GM10266 (cell line): ENCODE measurements around the gene SH2B3.
"Not testable (repeated sequence)": the region's sequence is repeated elsewhere in the genome, so short reads cannot be mapped to it uniquely, and the experiment has no call there.

Experiments
- DNase-seq: peaks from one replicate; pipeline ENCODE4 v3.0.0; 2012; ENCODE audit errors: extremely low spot score
- TF ChIP-seq, protein P1 (sequence below): IDR thresholded peaks from 2 replicates; pipeline ENCODE4 v1.5.1; 2012; ENCODE audit warnings: mild to moderate bottlenecking, low read depth; ENCODE audit not compliant: control insufficient read depth, insufficient read depth; ENCODE audit errors: missing control alignments

Gene SH2B3

DNA sequence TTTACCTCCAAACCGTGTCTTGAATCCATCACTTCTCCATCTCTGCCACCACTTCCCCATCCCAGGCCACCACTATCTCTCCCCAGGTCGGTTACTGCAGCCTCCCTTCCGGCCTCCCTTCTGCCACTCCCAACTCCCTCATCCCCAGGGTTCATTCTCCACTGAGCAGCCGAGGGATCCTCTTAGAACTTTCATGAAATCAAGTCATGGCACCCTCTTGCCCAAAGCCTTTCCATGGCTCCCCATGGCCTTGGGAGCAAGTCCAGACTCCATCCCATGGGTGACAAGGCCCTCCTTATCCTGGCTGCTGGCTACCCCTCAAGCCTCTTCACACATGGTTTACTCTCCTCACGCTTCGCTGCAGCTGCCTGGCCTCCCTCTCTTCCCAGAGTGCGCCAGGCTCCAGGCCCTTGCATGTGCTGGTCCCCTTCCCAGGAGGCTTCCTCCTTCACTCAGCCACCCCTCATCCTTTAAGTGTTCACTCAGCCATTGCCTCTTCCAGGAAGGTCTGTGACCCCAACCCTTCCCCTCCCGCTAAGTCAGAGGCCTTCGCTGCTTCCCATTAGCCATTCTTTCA lies 17.9 kb upstream of the SH2B3 start:
- TF ChIP-seq, protein P1, sequence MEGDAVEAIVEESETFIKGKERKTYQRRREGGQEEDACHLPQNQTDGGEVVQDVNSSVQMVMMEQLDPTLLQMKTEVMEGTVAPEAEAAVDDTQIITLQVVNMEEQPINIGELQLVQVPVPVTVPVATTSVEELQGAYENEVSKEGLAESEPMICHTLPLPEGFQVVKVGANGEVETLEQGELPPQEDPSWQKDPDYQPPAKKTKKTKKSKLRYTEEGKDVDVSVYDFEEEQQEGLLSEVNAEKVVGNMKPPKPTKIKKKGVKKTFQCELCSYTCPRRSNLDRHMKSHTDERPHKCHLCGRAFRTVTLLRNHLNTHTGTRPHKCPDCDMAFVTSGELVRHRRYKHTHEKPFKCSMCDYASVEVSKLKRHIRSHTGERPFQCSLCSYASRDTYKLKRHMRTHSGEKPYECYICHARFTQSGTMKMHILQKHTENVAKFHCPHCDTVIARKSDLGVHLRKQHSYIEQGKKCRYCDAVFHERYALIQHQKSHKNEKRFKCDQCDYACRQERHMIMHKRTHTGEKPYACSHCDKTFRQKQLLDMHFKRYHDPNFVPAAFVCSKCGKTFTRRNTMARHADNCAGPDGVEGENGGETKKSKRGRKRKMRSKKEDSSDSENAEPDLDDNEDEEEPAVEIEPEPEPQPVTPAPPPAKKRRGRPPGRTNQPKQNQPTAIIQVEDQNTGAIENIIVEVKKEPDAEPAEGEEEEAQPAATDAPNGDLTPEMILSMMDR: no peak
- DNase-seq: no peak

GRCh38 chr12:111389635-111390034 lies 16.1 kb upstream of the SH2B3 start:
- DNase-seq: no peak
- TF ChIP-seq, protein P1: no peak

- TF ChIP-seq, protein P1: no peak
- no peak for DNase-seq
Observed at GRCh38 chr12:111390910-111391309, 14.8 kb upstream of the SH2B3 start.

DNA sequence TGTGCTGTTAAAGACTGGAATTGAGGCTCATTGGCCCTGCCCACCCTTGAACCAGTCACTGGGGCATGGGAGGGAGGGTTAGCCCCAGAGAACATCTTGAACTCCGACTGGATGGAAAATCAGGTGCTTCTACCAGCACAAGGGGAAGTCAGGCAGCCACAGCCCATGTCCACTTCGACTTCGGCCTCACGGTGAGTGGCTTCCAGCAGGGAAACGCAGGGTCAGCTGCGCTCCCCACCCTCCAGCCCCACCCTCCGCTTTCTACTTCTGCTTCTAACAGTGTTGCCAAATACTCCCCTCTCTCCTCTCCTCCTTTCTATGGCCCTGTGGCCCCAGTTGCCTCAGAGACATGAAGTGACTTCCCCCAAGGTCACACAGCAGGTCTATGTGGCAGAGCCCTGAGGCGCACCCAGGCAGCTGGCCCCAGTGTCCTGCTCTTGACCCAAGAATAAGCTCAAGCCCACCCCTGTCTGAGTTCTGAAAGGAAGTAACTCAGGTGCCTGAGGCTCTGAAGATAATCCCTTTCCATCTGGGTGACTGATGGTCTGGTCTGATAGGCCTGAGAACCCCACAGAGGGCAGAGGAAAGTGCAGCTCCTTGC lies 11.9 kb upstream of the SH2B3 start:
- TF ChIP-seq, protein P1: no peak
- no peak for DNase-seq

DNA sequence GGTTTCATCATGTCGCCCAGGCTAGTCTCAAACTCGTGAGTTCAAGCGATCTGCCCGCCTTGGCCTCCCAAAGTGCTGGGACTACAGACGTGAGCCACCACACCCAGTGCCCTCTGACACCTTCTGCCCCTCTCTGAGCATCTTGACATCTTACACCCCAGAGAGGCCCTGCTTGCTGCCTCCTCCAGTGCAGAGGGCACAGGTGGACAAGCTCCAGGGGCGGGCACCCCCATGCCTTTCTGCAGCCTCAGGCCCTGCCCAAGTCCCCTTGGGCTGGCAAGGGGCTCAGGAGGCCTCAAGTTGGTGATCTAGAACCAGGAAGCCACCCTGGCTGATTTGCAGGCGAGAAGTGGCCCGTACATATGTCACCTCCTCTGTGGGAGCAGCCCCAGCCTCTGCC lies 11.2 kb upstream of the SH2B3 start:
- TF ChIP-seq, protein P1: no peak
- no peak for DNase-seq

GRCh38 chr12:111395336-111396187 lies 10.2 kb upstream of the SH2B3 start:
- TF ChIP-seq, protein P1: no peak

GRCh38 chr12:111396271-111396670 lies 9.5 kb upstream of the SH2B3 start:
- not testable (repeated sequence) for DNase-seq

More at GRCh38 chr12:111395336-111396187, 10.2 kb upstream of the SH2B3 start:
- no peak for DNase-seq
